Esophagus muscularis mucosa (tissue), 4 donors: ENCODE results near the gene CACNA2D3. TPM values are rescaled to one million over a fixed set of nuclear protein-coding genes. Genes with fewer than 3 reads are reported as not detected.
A peak's percentile ranks its signal among the peaks of the same experiment; 100 is the strongest.

Experiments
- DNase-seq: peaks from one replicate; pipeline ENCODE4 v3.0.0-alpha.2; 2017; ENCODE audit errors: extremely low spot score
- H3K27ac ChIP-seq, 4 donors: fragments of 200-600 bp; sonication (generic); replicated peaks in 1 of 4; 1 replicate in 3 of 4; 2 replicates in 1 of 4; pipeline ENCODE4 v1.5.1; 2016 to 2019; ENCODE audit warnings: mild to moderate bottlenecking in 1 of 4
- H3K27me3 ChIP-seq, 4 donors: fragments of 200-600 bp; sonication (generic); one replicate each; pipeline versions ENCODE4 v1.5.1 to v1.6.0; 2016 to 2019
- H3K36me3 ChIP-seq, 4 donors: fragments of 200-600 bp; sonication (generic); one replicate each; pipeline ENCODE4 v1.5.1; 2016 to 2019
- H3K4me1 ChIP-seq, 4 donors: fragments of 200-600 bp; sonication (generic); one replicate each; pipeline ENCODE4 v1.5.1; 2016 to 2019
- H3K4me3 ChIP-seq, 4 donors: fragments of 200-600 bp; sonication (generic); 1 replicate in 2 of 4; 2 replicates in 2 of 4; pipeline ENCODE4 v1.5.1; 2016 to 2019; ENCODE audit warnings: mild to moderate bottlenecking in 4 of 4, moderate library complexity in 1 of 4
- H3K9me3 ChIP-seq, 4 donors: fragments of 200-600 bp; sonication (generic); 1 replicate in 3 of 4; 2 replicates in 1 of 4; pipeline ENCODE4 v1.5.1; 2016 to 2019
- EP300 ChIP-seq: sonication (generic); formaldehyde crosslinking; IDR thresholded peaks from one replicate; pipeline ENCODE4 v1.6.1; 2017; ENCODE audit warnings: antibody characterized with exemption
- POLR2A ChIP-seq: fragments of 450-650 bp; IDR thresholded peaks from one replicate; pipeline ENCODE4 v1.6.1; 2017; ENCODE audit warnings: antibody characterized with exemption, moderate library complexity, mild to moderate bottlenecking, low read depth
- POLR2AphosphoS5 ChIP-seq, 2 donors: sonication (generic); formaldehyde crosslinking; IDR thresholded peaks; one replicate each; pipeline ENCODE4 v1.6.1; 2017; ENCODE audit warnings: antibody characterized with exemption in 2 of 2
- WGBS: methylation state at CpG from one replicate; pipeline ENCODE4 v1.1.5; 2018; 5-methylcytosine and 5-hydroxymethylcytosine counted together
- intact Hi-C: fragments of 100-400 bp; cut with DNase I; formaldehyde crosslinking; loops from one replicate; pipeline ENCODE4 v1.15.1; 2023
- total RNA-seq, 4 donors: library from RNA; depleted of rRNA; stranded (reverse); fragments of >200 nt; gene quantifications; one replicate each; pipeline versions ENCODE4 v1.1.0 to v1.2.1, GENCODE V29; 2016
- TF ChIP-seq, protein P1 (sequence below), 3 experiments: fragments of 200-600 bp in 2 of 3; fragments of 450-650 bp in 1 of 3; sonication (generic) in 2 of 3; IDR thresholded peaks; one replicate each; pipeline ENCODE4 v1.5.1; 2017 to 2019; ENCODE audit warnings: antibody characterized with exemption in 3 of 3, mild to moderate bottlenecking in 2 of 3, moderate library complexity in 1 of 3

Gene CACNA2D3
- total RNA-seq, 4 donors from 2014 or later = 2.5 to 6.3 (median 3.9) TPM

GRCh38 chr3:54951405-54951804 lies 829.1 kb downstream of the CACNA2D3 start:
- Histone ChIP-seq H3K4me1 (peaks cover 10 to 44% (median 40%) of the 10 kb centered on the region in 4 donors), H3K4me3 (no peak overlapping the region), H3K36me3 (no peaks in the 10 kb centered on the region), H3K9me3 (no peaks in the 10 kb centered on the region), H3K27ac (no peak overlapping the region), H3K27me3 (no peaks in the 10 kb centered on the region)
- DNase-seq = no peak
- TF ChIP-seq, protein P1, sequence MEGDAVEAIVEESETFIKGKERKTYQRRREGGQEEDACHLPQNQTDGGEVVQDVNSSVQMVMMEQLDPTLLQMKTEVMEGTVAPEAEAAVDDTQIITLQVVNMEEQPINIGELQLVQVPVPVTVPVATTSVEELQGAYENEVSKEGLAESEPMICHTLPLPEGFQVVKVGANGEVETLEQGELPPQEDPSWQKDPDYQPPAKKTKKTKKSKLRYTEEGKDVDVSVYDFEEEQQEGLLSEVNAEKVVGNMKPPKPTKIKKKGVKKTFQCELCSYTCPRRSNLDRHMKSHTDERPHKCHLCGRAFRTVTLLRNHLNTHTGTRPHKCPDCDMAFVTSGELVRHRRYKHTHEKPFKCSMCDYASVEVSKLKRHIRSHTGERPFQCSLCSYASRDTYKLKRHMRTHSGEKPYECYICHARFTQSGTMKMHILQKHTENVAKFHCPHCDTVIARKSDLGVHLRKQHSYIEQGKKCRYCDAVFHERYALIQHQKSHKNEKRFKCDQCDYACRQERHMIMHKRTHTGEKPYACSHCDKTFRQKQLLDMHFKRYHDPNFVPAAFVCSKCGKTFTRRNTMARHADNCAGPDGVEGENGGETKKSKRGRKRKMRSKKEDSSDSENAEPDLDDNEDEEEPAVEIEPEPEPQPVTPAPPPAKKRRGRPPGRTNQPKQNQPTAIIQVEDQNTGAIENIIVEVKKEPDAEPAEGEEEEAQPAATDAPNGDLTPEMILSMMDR (IDR thresholded peaks at IDR 0.05) = peak; percentile 60 to 77 (median 67)
- TF ChIP-seq POLR2AphosphoS5 (IDR thresholded peaks at IDR 0.05) (peak; percentile 50 to 52), POLR2A (no peak), EP300 (no peak)
- 27% methylated on average over 5 of the region's 8 CpGs for WGBS
- intact Hi-C loops = loop anchor here (5.0 to 10.0 kb wide), 3 partner anchors 79 to 533 kb away; partner anchors contain the start of gene WNT5A

GRCh38 chr3:54954022-54954421 lies 831.7 kb downstream of the CACNA2D3 start:
- peak overlapping the region in 1 of 4 donors; percentile 36 for H3K27ac ChIP-seq
- 14% methylated on average over 1 of the region's 5 CpGs for WGBS
- H3K4me1 ChIP-seq = peaks cover 10 to 44% (median 40%) of the 10 kb centered on the region in 4 donors
- no peaks in the 10 kb centered on the region for H3K36me3 ChIP-seq
- TF ChIP-seq POLR2AphosphoS5 (IDR thresholded peaks at IDR 0.05) (peak in 1 of 2 donors; percentile 49), EP300 (no peak)
- no peak for DNase-seq
- intact Hi-C loops = loop anchor here (5.0 to 10.0 kb wide), 3 partner anchors 82 to 531 kb away; partner anchors contain the start of gene WNT5A
- H3K4me3 ChIP-seq = no peak overlapping the region
- no peaks in the 10 kb centered on the region for H3K9me3 ChIP-seq
- no peaks in the 10 kb centered on the region for H3K27me3 ChIP-seq

DNA sequence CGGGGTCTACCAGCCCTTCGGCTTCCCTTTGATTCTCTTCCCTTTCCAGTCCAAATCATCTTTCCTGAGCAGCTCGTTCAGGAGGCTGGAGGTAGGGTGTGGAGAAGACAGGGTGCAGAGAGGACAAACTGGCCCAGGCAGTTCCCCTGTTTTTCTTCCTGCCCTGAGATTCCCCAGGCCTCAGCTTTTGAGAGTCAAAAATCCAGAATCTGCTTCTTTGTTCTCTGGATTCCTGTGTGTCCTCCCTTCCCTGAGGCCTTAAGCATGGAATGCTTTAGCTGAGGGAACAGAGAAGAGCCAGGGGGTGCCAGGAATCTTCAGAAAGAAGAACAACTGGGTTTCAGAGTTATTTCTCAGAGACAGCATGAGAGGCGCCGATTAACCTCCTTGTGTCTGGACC lies 832.2 kb downstream of the CACNA2D3 start:
- WGBS = 89% methylated on average over 5 of the region's 5 CpGs

DNA sequence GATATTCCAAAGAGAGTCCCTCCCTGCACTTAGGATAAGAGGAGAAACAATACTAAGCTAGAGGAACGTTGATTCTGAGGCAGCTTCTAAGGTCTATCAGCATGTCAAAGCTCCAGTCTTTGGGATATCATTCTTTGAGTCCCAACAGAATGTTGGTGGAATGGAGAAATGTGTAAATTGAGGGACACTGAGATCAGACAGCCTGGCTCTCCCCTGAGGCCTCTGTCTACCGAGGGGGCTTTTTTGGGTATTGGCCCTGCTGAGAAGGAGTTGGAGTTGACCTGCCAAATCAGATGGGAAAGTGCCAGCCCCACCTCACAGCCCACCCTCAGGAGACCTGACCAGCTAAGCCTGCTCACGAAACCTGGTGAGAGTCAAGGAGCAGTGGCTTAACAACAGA lies 833.1 kb downstream of the CACNA2D3 start:
- H3K36me3 ChIP-seq = no peaks in the 10 kb centered on the region
- intact Hi-C loops = loop anchor here (10.0 kb wide), 1 partner anchor 529 kb away; the partner anchor contains the start of gene WNT5A
- no peak overlapping the region for H3K27ac ChIP-seq
- no peaks in the 10 kb centered on the region for H3K9me3 ChIP-seq
- H3K27me3 ChIP-seq = no peaks in the 10 kb centered on the region
- no peak for DNase-seq
- WGBS = 98% methylated on average over 3 of the region's 3 CpGs
- H3K4me1 ChIP-seq = peaks cover 10 to 31% (median 30%) of the 10 kb centered on the region in 4 donors
- H3K4me3 ChIP-seq = no peak overlapping the region
- TF ChIP-seq POLR2A (no peak), EP300 (no peak), POLR2AphosphoS5 (IDR thresholded peaks at IDR 0.05) (no peak)
- TF ChIP-seq, protein P1 (IDR thresholded peaks at IDR 0.05) = no peak

More for the DNA sequence above, 832.2 kb downstream of the CACNA2D3 start:
- no peak for DNase-seq
- no peak for TF ChIP-seq POLR2AphosphoS5 (IDR thresholded peaks at IDR 0.05)
- no peak for TF ChIP-seq POLR2A
- no peak for TF ChIP-seq EP300
- TF ChIP-seq, protein P1 (IDR thresholded peaks at IDR 0.05) = no peak
- Histone ChIP-seq H3K4me1 (peaks cover 10 to 41% (median 39%) of the 10 kb centered on the region in 4 donors), H3K36me3 (no peaks in the 10 kb centered on the region), H3K4me3 (no peak overlapping the region), H3K9me3 (no peaks in the 10 kb centered on the region), H3K27ac (peak overlapping the region in 2 of 4 donors; percentile 34 to 36), H3K27me3 (no peaks in the 10 kb centered on the region)
- intact Hi-C loops = loop anchor here (5.0 to 10.0 kb wide), 3 partner anchors 82 to 530 kb away; partner anchors contain the start of gene WNT5A

DNA sequence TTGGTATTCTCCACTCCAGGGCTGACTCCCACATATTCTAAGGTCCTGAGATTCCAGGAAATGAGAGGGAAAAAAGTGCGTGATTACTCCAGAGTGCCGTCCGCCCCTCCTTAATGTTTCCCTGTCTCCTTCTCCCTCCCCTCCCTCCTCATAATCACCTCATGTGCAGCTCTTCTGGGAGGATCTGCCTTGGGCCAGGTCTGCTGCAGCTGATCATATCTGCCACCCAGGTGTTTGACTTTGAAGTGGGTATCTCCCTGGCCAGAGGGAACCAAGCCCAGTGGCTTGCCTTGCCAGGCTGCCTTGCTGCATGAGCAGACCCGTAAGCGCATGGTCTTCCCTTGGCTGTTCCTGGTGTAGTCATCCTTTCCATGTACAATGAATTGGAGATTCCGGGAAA lies 833.6 kb downstream of the CACNA2D3 start:
- intact Hi-C loops = loop anchor here (10.0 kb wide), 1 partner anchor 529 kb away; the partner anchor contains the start of gene WNT5A
- no peak overlapping the region for H3K27ac ChIP-seq
- H3K4me3 ChIP-seq = no peak overlapping the region
- no peaks in the 10 kb centered on the region for H3K27me3 ChIP-seq
- no peaks in the 10 kb centered on the region for H3K9me3 ChIP-seq
- peaks cover 10 to 27% (median 25%) of the 10 kb centered on the region in 4 donors for H3K4me1 ChIP-seq
- no peak for TF ChIP-seq POLR2A
- no peak for TF ChIP-seq EP300
- DNase-seq = no peak
- H3K36me3 ChIP-seq = no peaks in the 10 kb centered on the region
- WGBS = 96% methylated on average over 6 of the region's 6 CpGs
